Esophagus squamous epithelium (tissue), 4 donors: ENCODE measurements around the gene NPAS1.

Experiments used
- POLR2A ChIP-seq, 4 donors: fragments of 450-650 bp; IDR thresholded peaks; one replicate each; pipeline ENCODE4 v1.6.1; 2017; ENCODE audit warnings: antibody characterized with exemption in 4 of 4, mild to moderate bottlenecking in 4 of 4, moderate library complexity in 3 of 4
- TF ChIP-seq, protein P1 (sequence below), 6 experiments: fragments of 450-650 bp in 4 of 6; fragments of 200-600 bp in 2 of 6; sonication (generic) in 2 of 6; IDR thresholded peaks; one replicate each; pipeline ENCODE4 v1.5.1; 2016 to 2019; ENCODE audit warnings: antibody characterized with exemption in 6 of 6, mild to moderate bottlenecking in 4 of 6, moderate library complexity in 4 of 6

DNA sequence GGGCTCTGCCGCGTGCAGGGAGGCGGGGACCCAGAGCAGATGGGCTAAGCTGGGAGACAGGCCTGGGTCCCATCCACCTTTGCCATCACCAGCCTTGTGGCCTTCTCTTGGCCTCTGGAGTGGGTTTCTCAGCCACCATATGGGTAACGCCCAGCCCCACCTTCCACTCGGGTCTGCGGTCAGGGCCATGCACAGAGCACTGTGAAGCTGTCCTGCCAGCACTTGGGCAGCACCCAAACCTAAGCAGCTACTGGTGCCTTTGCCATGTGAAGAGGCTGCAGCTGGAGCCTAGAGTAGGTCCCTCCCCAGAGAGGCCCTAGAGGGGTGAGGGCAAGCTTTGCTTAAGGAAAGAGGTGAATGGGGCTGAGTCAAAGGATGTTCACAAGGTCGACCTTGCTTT lies 24.1 kb upstream of the NPAS1 start:
- TF ChIP-seq, protein P1, sequence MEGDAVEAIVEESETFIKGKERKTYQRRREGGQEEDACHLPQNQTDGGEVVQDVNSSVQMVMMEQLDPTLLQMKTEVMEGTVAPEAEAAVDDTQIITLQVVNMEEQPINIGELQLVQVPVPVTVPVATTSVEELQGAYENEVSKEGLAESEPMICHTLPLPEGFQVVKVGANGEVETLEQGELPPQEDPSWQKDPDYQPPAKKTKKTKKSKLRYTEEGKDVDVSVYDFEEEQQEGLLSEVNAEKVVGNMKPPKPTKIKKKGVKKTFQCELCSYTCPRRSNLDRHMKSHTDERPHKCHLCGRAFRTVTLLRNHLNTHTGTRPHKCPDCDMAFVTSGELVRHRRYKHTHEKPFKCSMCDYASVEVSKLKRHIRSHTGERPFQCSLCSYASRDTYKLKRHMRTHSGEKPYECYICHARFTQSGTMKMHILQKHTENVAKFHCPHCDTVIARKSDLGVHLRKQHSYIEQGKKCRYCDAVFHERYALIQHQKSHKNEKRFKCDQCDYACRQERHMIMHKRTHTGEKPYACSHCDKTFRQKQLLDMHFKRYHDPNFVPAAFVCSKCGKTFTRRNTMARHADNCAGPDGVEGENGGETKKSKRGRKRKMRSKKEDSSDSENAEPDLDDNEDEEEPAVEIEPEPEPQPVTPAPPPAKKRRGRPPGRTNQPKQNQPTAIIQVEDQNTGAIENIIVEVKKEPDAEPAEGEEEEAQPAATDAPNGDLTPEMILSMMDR (IDR thresholded peaks at IDR 0.05), result no peak
- TF ChIP-seq POLR2A (IDR thresholded peaks at IDR 0.05), result no peak
